Measurements from ENCODE around the gene GSDMA. TPM values are rescaled to one million over a fixed set of nuclear protein-coding genes. Genes with fewer than 3 reads are reported as not detected.
A peak's percentile ranks its signal among the peaks of the same experiment; 100 is the strongest.

GSDMA gene
- total and polyA plus RNA-seq, 10 of the 15 experiments (the other 5 are each of a cell fraction or from before 2014, with no cell fraction given), result 0.04 to 0.11 TPM; not detected in 8

- TF ChIP-seq TARDBP (IDR thresholded peaks at IDR 0.05; ENCODE audit: borderline replicate concordance), result no peak
- no peak for TF ChIP-seq ZBTB33 (IDR thresholded peaks at IDR 0.05)
- TF ChIP-seq NFYB (IDR thresholded peaks at IDR 0.05; ENCODE audit: insufficient read depth, low read depth, low read length), result no peak
Observed at GRCh38 chr17:39950871-39951348, 11.9 kb upstream of the GSDMA start (continued).

GRCh38 chr17:39951924-39952679 is 10.7 kb upstream of the GSDMA start:
- Histone ChIP-seq H4K20me1 (ENCODE audit: control insufficient read depth, insufficient read depth) (no peaks in the 10 kb centered on the region), H3K9ac (ENCODE audit: control insufficient read depth, insufficient read depth, low read length) (no peak overlapping the region), H3K4me2 (ENCODE audit: control insufficient read depth, insufficient read depth) (peak overlapping the region; percentile 73), H3K4me3 (peak overlapping the region; percentile 41; the same call in 1 of the 2 replicates), H3K79me2 (ENCODE audit: control insufficient read depth, insufficient read depth, low read length) (no peaks in the 10 kb centered on the region), H3K27me3 (replicated peaks in 1 of 2; ENCODE audit: control insufficient read depth in 2 of 2, insufficient read depth in 2 of 2, low read length in 1 of 2) (no peaks in the 10 kb centered on the region), H3K9me3 (replicated peaks; ENCODE audit: control insufficient read depth, insufficient read depth, low read length) (no peaks in the 10 kb centered on the region), H3K27ac (ENCODE audit: control insufficient read depth, insufficient read depth) (no peak overlapping the region), H2AFZ (ENCODE audit: control insufficient read depth, low read depth, low read length) (peak overlapping the region; percentile 76), H3K36me3 (ENCODE audit: control insufficient read depth in 2 of 2, insufficient read depth in 2 of 2, low read length in 1 of 2) (no peaks in the 10 kb centered on the region), H3K4me1 (ENCODE audit: control insufficient read depth, insufficient read depth, low read length) (peaks cover 3% of the 10 kb centered on the region; the same call in 1 of the 2 replicates)
- no peak for ATAC-seq
- ChIA-PET SMC1A (ENCODE audit: uncharacterized antibody, unreplicated experiment) (no interaction called here), CTCF (no interaction called here), RAD21 (ENCODE audit: unreplicated experiment) (interaction anchor here (0.6 to 1.5 kb wide), 2 partner anchors 14 to 28 kb away, joined by 3 read pairs; partner anchors contain the start of gene PSMD3), POLR2A (interaction anchor here (0.6 to 1.2 kb wide), 2 partner anchors 12 to 717 kb away, joined by 3 to 4 read pairs; no protein-coding TSS in a partner anchor)
- TF ChIP-seq ZNF217 (IDR thresholded peaks at IDR 0.05) (no peak), GATAD2B (conservative IDR thresholded peaks at IDR 0.05; ENCODE audit: low read depth) (0 out of 2 replicates have a peak, but pooled peaks have one; percentile 22)
- no peak for FAIRE-seq
- intact Hi-C loops (cut with micrococcal nuclease; ENCODE audit: unreplicated experiment) (no loop called here), in situ Hi-C loops (cut with MboI) (no loop called here)
- 57% methylated on average over 22 of the region's 22 CpGs for WGBS (ENCODE audit: insufficient coverage, insufficient replicate concordance, low lambda C conversion rate, missing lambda C conversion rate)
- no TSS peak for BruUV-seq (replicated peaks)
- DNase-seq (ENCODE audit: low read depth, low spot score), result no peak

All from GM12878 (cell line).